ENCODE results near the gene RIBC2. TPM values are rescaled to one million over a fixed set of nuclear protein-coding genes. Genes with fewer than 3 reads are reported as not detected.
A peak's percentile ranks its signal among the peaks of the same experiment; 100 is the strongest.
"Not testable (repeated sequence)": the region's sequence is repeated elsewhere in the genome, so short reads cannot be mapped to it uniquely, and the experiment has no call there.

Gene RIBC2
- total RNA-seq, 4 donors from 2014 or later = not detected

- H3K4me3 ChIP-seq = no peak overlapping the region
- peaks cover 5 to 10% (median 5%) of the 10 kb centered on the region in 4 donors for H3K4me1 ChIP-seq
- peak overlapping the region; percentile 45 to 64 (median 58) for H3K27ac ChIP-seq
- in situ Hi-C loops (cut with MboI; ENCODE audit: low pct_ligation_motif_present in 1 of 4, low pct_unique_long_range_greater_than_20kb in 1 of 4, low sequenced_read_pairs in 3 of 4) (loop anchor here in 2 of 4 donors (5.0 to 10.0 kb wide), 2 partner anchors 168 to 171 kb away; no protein-coding TSS in a partner anchor), intact Hi-C loops (cut with DNase I; ENCODE audit: low total_unique reads) (loop anchor here (1.0 kb wide), 1 partner anchor 167 kb away; no protein-coding TSS in a partner anchor)
- DNase-seq = peak; percentile 93
- TF ChIP-seq EP300 (IDR thresholded peaks at IDR 0.05; ENCODE audit: low read depth) (no peak), POLR2A (IDR thresholded peaks at IDR 0.05) (no peak), CTCF (IDR thresholded peaks at IDR 0.05) (peak; percentile 95 to 99 (median 98)), POLR2AphosphoS5 (IDR thresholded peaks at IDR 0.05) (peak in 1 of 3 donors; percentile 20)
- no peaks in the 10 kb centered on the region for H3K9me3 ChIP-seq
- no peaks in the 10 kb centered on the region for H3K27me3 ChIP-seq
- no peaks in the 10 kb centered on the region for H3K36me3 ChIP-seq
- 6 to 13% methylated on average over 10 to 20 of the region's 20 CpGs for WGBS, 2 donors (ENCODE audit: low coverage in 1 of 2)
Measured at GRCh38 chr22:45435544-45436139, 22.1 kb downstream of the RIBC2 start.

DNA sequence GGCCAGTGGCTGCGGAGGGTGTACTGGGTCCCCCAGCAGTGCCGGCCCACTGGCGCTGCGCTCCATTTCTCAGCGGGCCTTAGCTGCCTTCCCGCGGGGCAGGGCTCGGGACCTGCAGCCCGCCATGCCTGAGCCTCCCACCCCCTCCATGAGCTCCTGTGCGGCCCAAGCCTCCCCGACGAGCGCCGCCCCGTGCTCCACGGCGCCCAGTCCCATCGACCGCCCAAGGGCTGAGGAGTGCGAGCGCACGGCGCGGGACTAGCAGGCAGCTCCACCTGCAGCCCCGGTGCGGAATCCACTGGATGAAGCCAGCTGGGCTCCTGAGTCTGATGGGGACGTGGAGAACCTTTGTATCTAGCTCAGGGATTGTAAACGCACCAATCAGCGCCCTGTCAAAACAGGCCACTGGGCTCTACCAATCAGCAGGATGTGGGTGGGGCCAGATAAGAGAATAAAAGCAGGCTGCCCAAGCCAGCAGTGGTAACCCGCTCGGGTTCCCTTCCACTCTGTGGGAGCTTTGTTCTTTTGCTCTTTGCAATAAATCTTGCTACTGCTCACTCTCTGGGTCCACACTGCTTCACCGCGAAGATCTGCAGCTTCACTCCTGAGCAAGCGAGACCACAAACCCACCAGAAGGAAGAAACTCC lies 23.5 kb downstream of the RIBC2 start:
- H3K9me3 ChIP-seq; H3K4me3 ChIP-seq; H3K36me3 ChIP-seq; H3K27me3 ChIP-seq; DNase-seq; intact Hi-C loops (cut with DNase I; ENCODE audit: low total_unique reads); H3K27ac ChIP-seq; H3K4me1 ChIP-seq: not testable (repeated sequence)
- in situ Hi-C loops (cut with MboI; ENCODE audit: low pct_ligation_motif_present in 1 of 4, low pct_unique_long_range_greater_than_20kb in 1 of 4, low sequenced_read_pairs in 3 of 4) = loop anchor here in 2 of 4 donors (5.0 to 10.0 kb wide), 2 partner anchors 170 to 172 kb away; no protein-coding TSS in a partner anchor
- 96% methylated on average over 33 of the region's 34 CpGs; no CpG with 5 or more reads in 1 of the 2 donors for WGBS, 2 donors (ENCODE audit: low coverage in 1 of 2)

GRCh38 chr22:45438336-45438735 lies 24.8 kb downstream of the RIBC2 start:
- no peak overlapping the region for H3K27ac ChIP-seq
- in situ Hi-C loops (cut with MboI; ENCODE audit: low pct_ligation_motif_present in 1 of 4, low pct_unique_long_range_greater_than_20kb in 1 of 4, low sequenced_read_pairs in 3 of 4) (loop anchor here in 2 of 4 donors (5.0 to 10.0 kb wide), 2 partner anchors 171 to 174 kb away; no protein-coding TSS in a partner anchor), intact Hi-C loops (cut with DNase I; ENCODE audit: low total_unique reads) (no loop called here)
- no peak for DNase-seq
- H3K27me3 ChIP-seq = no peaks in the 10 kb centered on the region
- H3K4me3 ChIP-seq = no peak overlapping the region
- H3K9me3 ChIP-seq = no peaks in the 10 kb centered on the region
- peaks cover 5 to 10% (median 5%) of the 10 kb centered on the region in 4 donors for H3K4me1 ChIP-seq
- TF ChIP-seq EP300 (IDR thresholded peaks at IDR 0.05; ENCODE audit: low read depth) (no peak), POLR2AphosphoS5 (IDR thresholded peaks at IDR 0.05) (no peak), CTCF (IDR thresholded peaks at IDR 0.05) (no peak), POLR2A (IDR thresholded peaks at IDR 0.05) (no peak)
- H3K36me3 ChIP-seq = no peaks in the 10 kb centered on the region

- intact Hi-C loops (cut with DNase I; ENCODE audit: low total_unique reads) (loop anchor here (1.0 kb wide), 1 partner anchor 114 kb away; no protein-coding TSS in a partner anchor), in situ Hi-C loops (cut with MboI; ENCODE audit: low pct_ligation_motif_present in 1 of 4, low pct_unique_long_range_greater_than_20kb in 1 of 4, low sequenced_read_pairs in 3 of 4) (loop anchor here in 3 of 4 donors (10.0 kb wide), 1 partner anchor 114 kb away; no protein-coding TSS in a partner anchor)
- H3K36me3 ChIP-seq, H3K4me1 ChIP-seq, DNase-seq, H3K9me3 ChIP-seq, H3K27me3 ChIP-seq, H3K4me3 ChIP-seq: not testable (repeated sequence)
- WGBS, 2 donors (ENCODE audit: low coverage in 1 of 2) = 38 to 51% methylated on average over 6 to 13 of the region's 13 CpGs
- H3K27ac ChIP-seq = peak overlapping the region in 1 of 4 donors; percentile 13
Measured at GRCh38 chr22:45440688-45441087, 27.2 kb downstream of the RIBC2 start.

GRCh38 chr22:45441138-45441537 lies 27.6 kb downstream of the RIBC2 start:
- TF ChIP-seq CTCF (IDR thresholded peaks at IDR 0.05) (peak; percentile 42 to 52 (median 46)), POLR2AphosphoS5 (IDR thresholded peaks at IDR 0.05) (peak in 1 of 3 donors; percentile 44), EP300 (IDR thresholded peaks at IDR 0.05; ENCODE audit: low read depth) (no peak)
- peak overlapping the region in 1 of 4 donors; percentile 13 for H3K27ac ChIP-seq
- in situ Hi-C loops (cut with MboI; ENCODE audit: low pct_ligation_motif_present in 1 of 4, low pct_unique_long_range_greater_than_20kb in 1 of 4, low sequenced_read_pairs in 3 of 4) = loop anchor here in 3 of 4 donors (10.0 kb wide), 1 partner anchor 114 kb away; no protein-coding TSS in a partner anchor
- no peak overlapping the region for H3K4me3 ChIP-seq
- H3K9me3 ChIP-seq = no peaks in the 10 kb centered on the region
- intact Hi-C loops (cut with DNase I; ENCODE audit: low total_unique reads) = loop anchor here (1.0 kb wide), 1 partner anchor 113 kb away; no protein-coding TSS in a partner anchor
- no peaks in the 10 kb centered on the region for H3K27me3 ChIP-seq
- 9 to 17% methylated on average over 9 to 10 of the region's 10 CpGs for WGBS, 2 donors (ENCODE audit: low coverage in 1 of 2)
- no peaks in the 10 kb centered on the region for H3K4me1 ChIP-seq
- no peaks in the 10 kb centered on the region for H3K36me3 ChIP-seq
- peak; percentile 51 for DNase-seq
